ENCODE data around the gene IL7R.

DNA sequence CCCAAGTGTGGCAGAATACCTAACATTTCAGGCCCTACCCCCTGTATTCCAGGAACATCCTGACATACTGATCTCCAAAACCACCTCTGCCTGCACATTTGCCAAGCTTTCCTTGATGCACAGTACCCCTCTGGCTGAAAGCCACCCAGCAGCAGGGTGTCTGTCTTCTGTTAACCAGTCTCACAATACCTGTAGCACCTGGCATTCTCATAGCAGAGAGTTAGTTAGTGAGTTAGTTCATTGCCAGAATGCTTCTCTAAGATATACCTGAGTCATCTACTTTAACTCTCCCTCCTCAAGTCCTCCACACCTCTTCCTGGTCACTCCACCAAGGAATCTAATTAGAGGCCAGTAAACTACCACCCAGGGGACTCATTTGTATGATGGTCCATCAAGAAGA is 46.1 kb upstream of the IL7R start:
- TF ChIP-seq, protein P1, sequence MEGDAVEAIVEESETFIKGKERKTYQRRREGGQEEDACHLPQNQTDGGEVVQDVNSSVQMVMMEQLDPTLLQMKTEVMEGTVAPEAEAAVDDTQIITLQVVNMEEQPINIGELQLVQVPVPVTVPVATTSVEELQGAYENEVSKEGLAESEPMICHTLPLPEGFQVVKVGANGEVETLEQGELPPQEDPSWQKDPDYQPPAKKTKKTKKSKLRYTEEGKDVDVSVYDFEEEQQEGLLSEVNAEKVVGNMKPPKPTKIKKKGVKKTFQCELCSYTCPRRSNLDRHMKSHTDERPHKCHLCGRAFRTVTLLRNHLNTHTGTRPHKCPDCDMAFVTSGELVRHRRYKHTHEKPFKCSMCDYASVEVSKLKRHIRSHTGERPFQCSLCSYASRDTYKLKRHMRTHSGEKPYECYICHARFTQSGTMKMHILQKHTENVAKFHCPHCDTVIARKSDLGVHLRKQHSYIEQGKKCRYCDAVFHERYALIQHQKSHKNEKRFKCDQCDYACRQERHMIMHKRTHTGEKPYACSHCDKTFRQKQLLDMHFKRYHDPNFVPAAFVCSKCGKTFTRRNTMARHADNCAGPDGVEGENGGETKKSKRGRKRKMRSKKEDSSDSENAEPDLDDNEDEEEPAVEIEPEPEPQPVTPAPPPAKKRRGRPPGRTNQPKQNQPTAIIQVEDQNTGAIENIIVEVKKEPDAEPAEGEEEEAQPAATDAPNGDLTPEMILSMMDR (IDR thresholded peaks at IDR 0.05) = no peak
- no peak for TF ChIP-seq POLR2A (IDR thresholded peaks at IDR 0.05)

Measured in right lobe of liver (tissue), 4 donors.